Upper lobe of left lung (tissue), 6 donors: ENCODE results near the gene DNAJC4. TPM values are rescaled to one million over a fixed set of nuclear protein-coding genes. Genes with fewer than 3 reads are reported as not detected.

ENCODE experiments used
- ATAC-seq, 2 donors: fragments of 200-7000 bp; cut with Tn5 transposase; one replicate each; pipeline ENCODE4 v1.9.1; 2022; ENCODE audit warnings: mild to moderate bottlenecking in 2 of 2, moderate library complexity in 2 of 2; ENCODE audit not compliant: low FRiP score in 2 of 2
- DNase-seq, 2 donors: peaks; one replicate each; pipeline ENCODE4 v3.0.0-alpha.2; 2019 to 2020
- H3K27ac ChIP-seq, 4 donors: fragments of 200-600 bp; sonication (generic); one replicate each; pipeline ENCODE4 v1.5.1; 2016 to 2019
- H3K27me3 ChIP-seq, 4 donors: fragments of 200-600 bp; sonication (generic); one replicate each; pipeline ENCODE4 v1.5.1; 2017 to 2019
- H3K36me3 ChIP-seq, 4 donors: fragments of 200-600 bp; sonication (generic); one replicate each; pipeline ENCODE4 v1.5.1; 2016 to 2019
- H3K4me1 ChIP-seq, 4 donors: fragments of 200-600 bp; sonication (generic); one replicate each; pipeline ENCODE4 v1.5.1; 2018 to 2019
- H3K4me3 ChIP-seq, 4 donors: fragments of 200-600 bp; sonication (generic); one replicate each; pipeline ENCODE4 v1.5.1; 2017 to 2019; ENCODE audit warnings: mild to moderate bottlenecking in 2 of 4, moderate library complexity in 1 of 4
- H3K9me3 ChIP-seq, 4 donors: fragments of 200-600 bp; sonication (generic); one replicate each; pipeline ENCODE4 v1.5.1; 2018 to 2019
- EP300 ChIP-seq, 4 donors: sonication (generic); formaldehyde crosslinking; IDR thresholded peaks; one replicate each; pipeline ENCODE4 v1.5.1; 2017; ENCODE audit warnings: antibody characterized with exemption in 4 of 4, control low read depth in 2 of 4
- POLR2A ChIP-seq, 4 donors: fragments of 450-650 bp; IDR thresholded peaks; one replicate each; pipeline ENCODE4 v1.5.1; 2016 to 2017; ENCODE audit warnings: antibody characterized with exemption in 4 of 4, mild to moderate bottlenecking in 2 of 4
- POLR2AphosphoS5 ChIP-seq, 2 donors: sonication (generic); formaldehyde crosslinking; IDR thresholded peaks; one replicate each; pipeline ENCODE4 v1.5.1; 2017; ENCODE audit warnings: antibody characterized with exemption in 2 of 2
- WGBS, 2 donors: methylation state at CpG; one replicate each; pipeline ENCODE4 v1.1.5; 2017 to 2018; 5-methylcytosine and 5-hydroxymethylcytosine counted together
- total RNA-seq, 6 donors: library from RNA; depleted of rRNA in 4 of 6; stranded (reverse); fragments of >200 nt in 4 of 6; gene quantifications; one replicate each; pipeline versions ENCODE4 v1.1.0 to v1.2.1, GENCODE V29; 2016 to 2021
- TF ChIP-seq, protein P1 (sequence below), 6 experiments: fragments of 450-650 bp in 4 of 6; fragments of 200-600 bp in 2 of 6; sonication (generic) in 2 of 6; IDR thresholded peaks; one replicate each; pipeline ENCODE4 v1.5.1; 2016 to 2019; ENCODE audit warnings: antibody characterized with exemption in 6 of 6
- donor health status: DM: no; HTN: no; CAD: no; lungs with moderate emphysema.
- donor health status: DM: no; HTN: yes; CAD: no; lungs with severe emphysema.

Gene DNAJC4
- total RNA-seq, 6 donors from 2014 or later: 25.0 to 52.0 (median 39.2) TPM

DNA sequence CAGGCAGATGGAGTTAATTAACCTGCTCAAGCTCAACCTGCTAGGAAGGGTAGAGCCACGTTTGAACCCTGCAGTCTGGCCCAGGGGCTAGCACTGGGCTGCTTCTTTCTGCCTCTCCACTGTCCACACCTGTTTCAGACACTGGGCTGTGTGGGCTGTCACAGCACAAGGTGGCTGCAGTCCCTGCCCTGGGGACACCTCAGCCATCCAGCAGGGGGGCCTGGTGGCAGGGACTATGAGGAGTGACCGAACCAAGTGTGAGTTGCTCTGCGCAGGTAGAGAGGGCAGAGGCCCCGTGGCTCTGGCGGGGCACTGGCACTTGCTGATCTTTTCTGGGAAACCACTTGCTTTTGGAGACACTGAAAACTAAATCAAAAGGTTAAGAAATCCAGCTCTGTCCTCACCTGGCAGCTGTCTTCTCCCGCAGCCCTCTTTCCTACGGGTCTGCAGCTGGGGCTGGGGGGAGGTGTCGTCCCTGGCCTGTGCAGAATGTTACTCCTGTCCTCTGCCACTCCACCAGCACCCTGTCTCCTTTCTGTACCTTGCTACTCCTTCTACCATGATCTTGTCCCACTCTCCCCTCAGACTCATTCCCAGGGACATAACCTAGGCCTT lies 48.3 kb downstream of the DNAJC4 start:
- ATAC-seq (no peak), DNase-seq (no peak)
- Histone ChIP-seq H3K9me3 (no peaks in the 10 kb centered on the region), H3K27me3 (no peaks in the 10 kb centered on the region), H3K27ac (no peak overlapping the region), H3K4me1 (peaks cover 5 to 24% (median 8%) of the 10 kb centered on the region in 4 donors), H3K36me3 (peaks cover 0 to 40% (median 26%) of the 10 kb centered on the region in 4 donors), H3K4me3 (no peak overlapping the region)
- WGBS, 2 donors: 89 to 93% methylated on average over 8 of the region's 8 CpGs
- TF ChIP-seq, protein P1, sequence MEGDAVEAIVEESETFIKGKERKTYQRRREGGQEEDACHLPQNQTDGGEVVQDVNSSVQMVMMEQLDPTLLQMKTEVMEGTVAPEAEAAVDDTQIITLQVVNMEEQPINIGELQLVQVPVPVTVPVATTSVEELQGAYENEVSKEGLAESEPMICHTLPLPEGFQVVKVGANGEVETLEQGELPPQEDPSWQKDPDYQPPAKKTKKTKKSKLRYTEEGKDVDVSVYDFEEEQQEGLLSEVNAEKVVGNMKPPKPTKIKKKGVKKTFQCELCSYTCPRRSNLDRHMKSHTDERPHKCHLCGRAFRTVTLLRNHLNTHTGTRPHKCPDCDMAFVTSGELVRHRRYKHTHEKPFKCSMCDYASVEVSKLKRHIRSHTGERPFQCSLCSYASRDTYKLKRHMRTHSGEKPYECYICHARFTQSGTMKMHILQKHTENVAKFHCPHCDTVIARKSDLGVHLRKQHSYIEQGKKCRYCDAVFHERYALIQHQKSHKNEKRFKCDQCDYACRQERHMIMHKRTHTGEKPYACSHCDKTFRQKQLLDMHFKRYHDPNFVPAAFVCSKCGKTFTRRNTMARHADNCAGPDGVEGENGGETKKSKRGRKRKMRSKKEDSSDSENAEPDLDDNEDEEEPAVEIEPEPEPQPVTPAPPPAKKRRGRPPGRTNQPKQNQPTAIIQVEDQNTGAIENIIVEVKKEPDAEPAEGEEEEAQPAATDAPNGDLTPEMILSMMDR (IDR thresholded peaks at IDR 0.05): no peak
- TF ChIP-seq EP300 (IDR thresholded peaks at IDR 0.05) (no peak), POLR2AphosphoS5 (IDR thresholded peaks at IDR 0.05) (no peak), POLR2A (IDR thresholded peaks at IDR 0.05) (no peak)

GRCh38 chr11:64281957-64282770 lies 51.8 kb downstream of the DNAJC4 start:
- no peak for DNase-seq
- H3K4me3 ChIP-seq: no peak overlapping the region
- ATAC-seq: no peak
- H3K4me1 ChIP-seq: peaks cover 16 to 31% (median 24%) of the 10 kb centered on the region in 4 donors
- H3K36me3 ChIP-seq: peaks cover 0 to 26% (median 19%) of the 10 kb centered on the region in 4 donors
- H3K27me3 ChIP-seq: no peaks in the 10 kb centered on the region
- TF ChIP-seq POLR2AphosphoS5 (IDR thresholded peaks at IDR 0.05): no peak
- TF ChIP-seq EP300 (IDR thresholded peaks at IDR 0.05): no peak
- TF ChIP-seq, protein P1 (IDR thresholded peaks at IDR 0.05): no peak
- TF ChIP-seq POLR2A (IDR thresholded peaks at IDR 0.05): no peak
- H3K9me3 ChIP-seq: no peaks in the 10 kb centered on the region
- H3K27ac ChIP-seq: no peak overlapping the region
- 94 to 95% methylated on average over 22 of the region's 22 CpGs for WGBS, 2 donors

GRCh38 chr11:64283092-64283491 lies 52.7 kb downstream of the DNAJC4 start:
- DNase-seq: no peak
- ATAC-seq: no peak
- H3K27me3 ChIP-seq: no peaks in the 10 kb centered on the region
- TF ChIP-seq EP300 (IDR thresholded peaks at IDR 0.05) (no peak), POLR2AphosphoS5 (IDR thresholded peaks at IDR 0.05) (no peak), POLR2A (IDR thresholded peaks at IDR 0.05) (no peak)
- TF ChIP-seq, protein P1 (IDR thresholded peaks at IDR 0.05): no peak
- H3K4me3 ChIP-seq: peak overlapping the region in 1 of 4 donors; percentile 88
- H3K4me1 ChIP-seq: peaks cover 16 to 30% (median 24%) of the 10 kb centered on the region in 4 donors
- H3K9me3 ChIP-seq: no peaks in the 10 kb centered on the region
- no peak overlapping the region for H3K27ac ChIP-seq
- WGBS, 2 donors: 88 to 93% methylated on average over 3 of the region's 3 CpGs
- H3K36me3 ChIP-seq: peaks cover 0 to 17% (median 15%) of the 10 kb centered on the region in 4 donors

Other genes with a start within 250 kb of the DNAJC4 start
- 10 to 100 TPM; 58.6 to 95.3 (median 72.5) TPM for gene OTUB1, start 244.1 kb upstream of the DNAJC4 start, total RNA-seq
- gene FLRT1, start 194.6 kb upstream of the DNAJC4 start, total RNA-seq: under 1 TPM in 3 of 6 donors, not detected in 3; 0.09 to 0.30 (median 0.15) TPM
- gene MACROD1, start 64.4 kb upstream of the DNAJC4 start, total RNA-seq: 10 to 100 TPM; 16.7 to 59.7 (median 33.5) TPM
- 100 to 1,000 TPM in 1 of 6 donors, 10 to 100 TPM in 5; 37.8 to 132 (median 82.6) TPM for gene STIP1, start 44.4 kb upstream of the DNAJC4 start, total RNA-seq
- 100 to 1,000 TPM in 3 of 6 donors, 10 to 100 TPM in 3; 33.2 to 119 (median 89.3) TPM for gene FERMT3, start 23.8 kb upstream of the DNAJC4 start, total RNA-seq
- 10 to 100 TPM; 27.2 to 69.1 (median 35.2) TPM for gene TRPT1, start 4.4 kb upstream of the DNAJC4 start, total RNA-seq
- gene NUDT22, start 4.3 kb upstream of the DNAJC4 start, total RNA-seq: 10 to 100 TPM; 30.3 to 94.3 (median 68.0) TPM
- gene VEGFB, start 4.0 kb downstream of the DNAJC4 start, total RNA-seq: 100 to 1,000 TPM in 3 of 6 donors, 10 to 100 TPM in 3; 25.1 to 171 (median 124) TPM
- gene FKBP2, start 10.5 kb downstream of the DNAJC4 start, total RNA-seq: 100 to 1,000 TPM in 1 of 6 donors, 10 to 100 TPM in 5; 40.9 to 132 (median 63.1) TPM
- 100 to 1,000 TPM in 1 of 6 donors, 10 to 100 TPM in 5; 51.4 to 118 (median 60.3) TPM for gene PPP1R14B, start 16.4 kb downstream of the DNAJC4 start, total RNA-seq
- 10 to 100 TPM; 19.5 to 55.5 (median 30.3) TPM for gene PLCB3, start 21.0 kb downstream of the DNAJC4 start, total RNA-seq
- 100 to 1,000 TPM in 2 of 6 donors, 10 to 100 TPM in 4; 59.7 to 150 (median 80.1) TPM for gene BAD, start 54.1 kb downstream of the DNAJC4 start, total RNA-seq
- gene GPR137, start 55.3 kb downstream of the DNAJC4 start, total RNA-seq: 10 to 100 TPM in 5 of 6 donors, 1 to 10 TPM in 1; 7.3 to 48.1 (median 27.0) TPM
- gene KCNK4, start 60.8 kb downstream of the DNAJC4 start, total RNA-seq: under 1 TPM in 3 of 6 donors, not detected in 3; 0.17 to 0.55 (median 0.26) TPM
- 10 to 100 TPM in 1 of 6 donors, 1 to 10 TPM in 1, under 1 TPM in 2, not detected in 2; 0.51 to 62.9 (median 2.5) TPM for gene CATSPERZ, start 69.8 kb downstream of the DNAJC4 start, total RNA-seq
- 100 to 1,000 TPM in 1 of 6 donors, 10 to 100 TPM in 5; 42.7 to 109 (median 80.6) TPM for gene ESRRA, start 75.0 kb downstream of the DNAJC4 start, total RNA-seq
- 100 to 1,000 TPM; 110 to 215 (median 170) TPM for gene TRMT112, start 87.0 kb downstream of the DNAJC4 start, total RNA-seq
- gene PRDX5, start 87.6 kb downstream of the DNAJC4 start, total RNA-seq: 100 to 1,000 TPM; 146 to 493 (median 309) TPM
- 100 to 1,000 TPM in 1 of 6 donors, 10 to 100 TPM in 5; 12.6 to 138 (median 37.2) TPM for gene CCDC88B, start 109.7 kb downstream of the DNAJC4 start, total RNA-seq
- gene RPS6KA4, start 128.6 kb downstream of the DNAJC4 start, total RNA-seq: 10 to 100 TPM; 16.3 to 93.2 (median 46.7) TPM